GM23338 (cell line): ENCODE results near the gene RNF150. TPM values are rescaled to one million over a fixed set of nuclear protein-coding genes. Genes with fewer than 3 reads are reported as not detected.

ENCODE experiments used
- ATAC-seq: fragments of 200-7000 bp; cut with Tn5 transposase; 3 replicates; pipeline ENCODE4 v1.9.1; 2020
- DNase-seq: peaks from one replicate; pipeline ENCODE4 v3.0.0-alpha.2; 2015; ENCODE audit warnings: low spot score
- H2AFZ ChIP-seq: fragments of 200-600 bp; sonication (generic); 2 replicates; pipeline ENCODE4 v1.8.0; 2016; ENCODE audit warnings: antibody characterized with exemption, mild to moderate bottlenecking, moderate library complexity
- H3F3A ChIP-seq: fragments of 200-600 bp; sonication (generic); replicated peaks from 2 replicates; pipeline ENCODE4 v1.8.0; 2017; ENCODE audit warnings: antibody characterized with exemption, mixed run types, low read depth
- H3K27ac ChIP-seq: fragments of 200-600 bp; sonication (generic); 2 replicates; pipeline ENCODE4 v1.6.1; 2016; ENCODE audit warnings: low read depth
- H3K27me3 ChIP-seq: fragments of 200-600 bp; sonication (generic); 2 replicates; pipeline ENCODE4 v1.8.0; 2016; ENCODE audit warnings: mild to moderate bottlenecking, mixed run types, moderate library complexity; ENCODE audit not compliant: insufficient read depth
- H3K36me3 ChIP-seq: fragments of 200-600 bp; sonication (generic); 2 replicates; pipeline ENCODE4 v1.8.0; 2016; ENCODE audit warnings: mild to moderate bottlenecking; ENCODE audit not compliant: insufficient read depth
- H3K4me1 ChIP-seq: fragments of 200-600 bp; sonication (generic); 2 replicates; pipeline ENCODE4 v1.8.0; 2016; ENCODE audit warnings: mild to moderate bottlenecking, moderate library complexity; ENCODE audit not compliant: insufficient read depth
- H3K4me2 ChIP-seq: fragments of 200-600 bp; sonication (generic); 2 replicates; pipeline ENCODE4 v1.7.1; 2017; ENCODE audit warnings: mixed run types
- H3K4me3 ChIP-seq: fragments of 200-600 bp; sonication (generic); 2 replicates; pipeline ENCODE4 v1.6.1; 2016; ENCODE audit warnings: mixed run types
- H3K79me2 ChIP-seq: fragments of 200-600 bp; sonication (generic); replicated peaks from 2 replicates; pipeline ENCODE4 v1.8.0; 2017; ENCODE audit warnings: mild to moderate bottlenecking; ENCODE audit not compliant: insufficient read depth
- H3K9me2 ChIP-seq: fragments of 200-600 bp; sonication (generic); 2 replicates; pipeline ENCODE4 v1.8.0; 2017; ENCODE audit not compliant: insufficient read depth
- H4K20me1 ChIP-seq: fragments of 200-600 bp; sonication (generic); replicated peaks from 2 replicates; pipeline ENCODE4 v1.8.0; 2017; ENCODE audit warnings: mild to moderate bottlenecking; ENCODE audit not compliant: insufficient read depth
- H3K27ac Mint-ChIP-seq: 2 replicates; pipeline ENCODE4 v1.8.0; 2020; ENCODE audit warnings: inconsistent platforms, mild to moderate bottlenecking, moderate library complexity, mixed read lengths
- H3K27me3 Mint-ChIP-seq: 3 replicates; pipeline ENCODE4 v1.8.0; 2022; ENCODE audit warnings: low read depth, mild to moderate bottlenecking, moderate library complexity, mixed read lengths, inconsistent platforms; ENCODE audit not compliant: insufficient read depth, poor library complexity
- H3K36me3 Mint-ChIP-seq: 3 replicates; pipeline ENCODE4 v1.8.0; 2021; ENCODE audit warnings: low read depth, mild to moderate bottlenecking, inconsistent platforms, moderate library complexity, mixed read lengths
- H3K4me1 Mint-ChIP-seq: 3 replicates; pipeline ENCODE4 v1.8.0; 2020; ENCODE audit warnings: mild to moderate bottlenecking, inconsistent platforms, mixed read lengths
- H3K4me3 Mint-ChIP-seq: 3 replicates; pipeline ENCODE4 v1.8.0; 2021; ENCODE audit warnings: moderate library complexity, mild to moderate bottlenecking, inconsistent platforms, mixed read lengths
- H3K9me3 Mint-ChIP-seq: 3 replicates; pipeline ENCODE4 v1.8.0; 2020; ENCODE audit warnings: moderate library complexity, mild to moderate bottlenecking, inconsistent platforms, mixed read lengths
- CREB1 ChIP-seq: fragments of 250-450 bp; sonication (Bioruptor Pico); IDR thresholded peaks from 2 replicates; pipeline ENCODE4 v1.5.0; 2020; ENCODE audit warnings: low read depth, mild to moderate bottlenecking, moderate library complexity
- CTCF ChIP-seq, 2 experiments: fragments of 200-600 bp in 1 of 2; sonication (generic) in 1 of 2; conservative IDR thresholded peaks; 2 replicates each; pipeline versions ENCODE4 v1.5.1 to v1.6.1; 2016 to 2017; ENCODE audit warnings: antibody characterized with exemption in 2 of 2, low read depth in 2 of 2, mild to moderate bottlenecking in 2 of 2, moderate library complexity in 1 of 2
- ETS1 ChIP-seq: IDR thresholded peaks from 2 replicates; pipeline ENCODE4 v1.6.1; 2016; ENCODE audit warnings: antibody characterized with exemption
- EZH2 ChIP-seq: fragments of 200-600 bp; sonication (generic); IDR thresholded peaks from one replicate; pipeline ENCODE4 v1.8.0; 2017; ENCODE audit warnings: antibody characterized with exemption, mild to moderate bottlenecking, low read depth; ENCODE audit not compliant: unreplicated experiment
- EZH2phosphoT487 ChIP-seq: fragments of 200-600 bp; sonication (generic); IDR thresholded peaks from one replicate; pipeline ENCODE4 v1.8.1; 2018; ENCODE audit warnings: antibody characterized with exemption; ENCODE audit not compliant: unreplicated experiment
- JUNB ChIP-seq: IDR thresholded peaks from one replicate; pipeline ENCODE4 v1.6.1; 2016; ENCODE audit warnings: antibody characterized with exemption; ENCODE audit not compliant: unreplicated experiment
- NANOG ChIP-seq: IDR thresholded peaks from 2 replicates; pipeline ENCODE4 v1.6.1; 2016; ENCODE audit warnings: antibody characterized with exemption, borderline replicate concordance
- POLR2AphosphoS5 ChIP-seq: IDR thresholded peaks from 2 replicates; pipeline ENCODE4 v1.6.1; 2016; ENCODE audit warnings: antibody characterized with exemption, low read depth
- REST ChIP-seq: IDR thresholded peaks from one replicate; pipeline ENCODE4 v1.6.1; 2018; ENCODE audit warnings: antibody characterized with exemption; ENCODE audit not compliant: unreplicated experiment
- STAT1 ChIP-seq: IDR thresholded peaks from one replicate; pipeline ENCODE4 v1.6.1; 2016; ENCODE audit warnings: antibody characterized with exemption; ENCODE audit not compliant: unreplicated experiment
- ZNF114 ChIP-seq: fragments of 250-450 bp; sonication (Bioruptor Pico); IDR thresholded peaks from 2 replicates; pipeline ENCODE4 v1.5.0; 2020; ENCODE audit warnings: mild to moderate bottlenecking, moderate library complexity
- ZNF331 ChIP-seq: fragments of 250-450 bp; sonication (Bioruptor Pico); IDR thresholded peaks from 2 replicates; pipeline ENCODE4 v1.5.0; 2020; ENCODE audit warnings: low read depth, mild to moderate bottlenecking, moderate library complexity
- ZNF462 ChIP-seq: fragments of 250-450 bp; sonication (Bioruptor Pico); IDR thresholded peaks from 2 replicates; pipeline ENCODE4 v1.5.0; 2020; ENCODE audit warnings: mild to moderate bottlenecking, moderate library complexity
- polyA plus RNA-seq: library from polyadenylated mRNA; unstranded; fragments of >200 nt; fragmentation: Nextera tagmentation; extraction: Ambion mirVana; gene quantifications from 2 replicates; pipeline ENCODE4 v1.2.1, GENCODE V29; 2016
- total RNA-seq: library from RNA; depleted of rRNA; stranded (reverse); fragments of >200 nt; shearing (Covaris generic); gene quantifications from 2 replicates; pipeline ENCODE4 v1.2.3, GENCODE V29; 2014

RNF150 gene
- total and polyA plus RNA-seq, 2 experiments from 2014 or later = 1.3 to 6.1 TPM

- Histone ChIP-seq H3K79me2 (no peaks in the 10 kb centered on the region), H3K27me3 (no peaks in the 10 kb centered on the region)
Observed at GRCh38 chr4:140869446-140869845, 263.8 kb downstream of the RNF150 start.

More at GRCh38 chr4:140869446-140869845, 263.8 kb downstream of the RNF150 start:
- Histone ChIP-seq H3K27ac (no peak overlapping the region), H3K9me2 (no peaks in the 10 kb centered on the region), H3K4me1 (no peaks in the 10 kb centered on the region), H3F3A (no peaks in the 10 kb centered on the region), H3K36me3 (no peaks in the 10 kb centered on the region), H2AFZ (no peak overlapping the region), H3K4me2 (no peak overlapping the region), H4K20me1 (no peaks in the 10 kb centered on the region), H3K4me3 (no peak overlapping the region)
- DNase-seq (no peak), ATAC-seq (no peak)
- no peak overlapping the region; the same call in 1 of the 2 replicates for H3K27ac Mint-ChIP-seq
- H3K4me3 Mint-ChIP-seq = no peak overlapping the region
- no peaks in the 10 kb centered on the region for H3K9me3 Mint-ChIP-seq
- H3K27me3 Mint-ChIP-seq = peaks cover 2% of the 10 kb centered on the region
- H3K36me3 Mint-ChIP-seq = no peaks in the 10 kb centered on the region
- TF ChIP-seq ZNF114 (CRISPR knock-in tag) = no peak
- TF ChIP-seq POLR2AphosphoS5 = no peak
- no peak for TF ChIP-seq STAT1
- no peak for TF ChIP-seq NANOG
- no peak for TF ChIP-seq EZH2
- TF ChIP-seq CTCF (conservative IDR thresholded peaks at IDR 0.05; ENCODE audit: low read depth in 2 of 2) = no peak
- TF ChIP-seq ETS1 = no peak
- TF ChIP-seq CREB1 (CRISPR knock-in tag) = no peak
- no peak for TF ChIP-seq JUNB
- no peak for TF ChIP-seq ZNF462 (CRISPR knock-in tag)
- TF ChIP-seq EZH2phosphoT487 = no peak
- TF ChIP-seq ZNF331 (CRISPR knock-in tag) = no peak
- TF ChIP-seq REST = no peak
- peaks cover 2% of the 10 kb centered on the region; the same call in 1 of the 3 replicates for H3K4me1 Mint-ChIP-seq
